Upper lobe of left lung (tissue), 6 donors: ENCODE data around the gene SMARCA1. TPM values are rescaled to one million over a fixed set of nuclear protein-coding genes. Genes with fewer than 3 reads are reported as not detected.

Experiments used
- ATAC-seq, 2 donors: fragments of 200-7000 bp; cut with Tn5 transposase; one replicate each; pipeline ENCODE4 v1.9.1; 2022; ENCODE audit warnings: mild to moderate bottlenecking in 2 of 2, moderate library complexity in 2 of 2; ENCODE audit not compliant: low FRiP score in 2 of 2
- DNase-seq, 2 donors: peaks; one replicate each; pipeline ENCODE4 v3.0.0-alpha.2; 2019 to 2020
- H3K27ac ChIP-seq, 4 donors: fragments of 200-600 bp; sonication (generic); one replicate each; pipeline ENCODE4 v1.5.1; 2016 to 2019
- H3K27me3 ChIP-seq, 4 donors: fragments of 200-600 bp; sonication (generic); one replicate each; pipeline ENCODE4 v1.5.1; 2017 to 2019
- H3K36me3 ChIP-seq, 4 donors: fragments of 200-600 bp; sonication (generic); one replicate each; pipeline ENCODE4 v1.5.1; 2016 to 2019
- H3K4me1 ChIP-seq, 4 donors: fragments of 200-600 bp; sonication (generic); one replicate each; pipeline ENCODE4 v1.5.1; 2018 to 2019
- H3K4me3 ChIP-seq, 4 donors: fragments of 200-600 bp; sonication (generic); one replicate each; pipeline ENCODE4 v1.5.1; 2017 to 2019; ENCODE audit warnings: mild to moderate bottlenecking in 2 of 4, moderate library complexity in 1 of 4
- H3K9me3 ChIP-seq, 4 donors: fragments of 200-600 bp; sonication (generic); one replicate each; pipeline ENCODE4 v1.5.1; 2018 to 2019
- CTCF ChIP-seq, 6 experiments: fragments of 450-650 bp in 4 of 6; fragments of 200-600 bp in 2 of 6; sonication (generic) in 2 of 6; IDR thresholded peaks; one replicate each; pipeline ENCODE4 v1.5.1; 2016 to 2019; ENCODE audit warnings: antibody characterized with exemption in 6 of 6
- EP300 ChIP-seq, 4 donors: sonication (generic); formaldehyde crosslinking; IDR thresholded peaks; one replicate each; pipeline ENCODE4 v1.5.1; 2017; ENCODE audit warnings: antibody characterized with exemption in 4 of 4, control low read depth in 2 of 4
- POLR2A ChIP-seq, 4 donors: fragments of 450-650 bp; IDR thresholded peaks; one replicate each; pipeline ENCODE4 v1.5.1; 2016 to 2017; ENCODE audit warnings: antibody characterized with exemption in 4 of 4, mild to moderate bottlenecking in 2 of 4
- POLR2AphosphoS5 ChIP-seq, 2 donors: sonication (generic); formaldehyde crosslinking; IDR thresholded peaks; one replicate each; pipeline ENCODE4 v1.5.1; 2017; ENCODE audit warnings: antibody characterized with exemption in 2 of 2
- WGBS, 2 donors: methylation state at CpG; one replicate each; pipeline ENCODE4 v1.1.5; 2017 to 2018; 5-methylcytosine and 5-hydroxymethylcytosine counted together
- total RNA-seq, 6 donors: library from RNA; depleted of rRNA in 4 of 6; stranded (reverse); fragments of >200 nt in 4 of 6; gene quantifications; one replicate each; pipeline versions ENCODE4 v1.1.0 to v1.2.1, GENCODE V29; 2016 to 2021
- donor health status: DM: no; HTN: no; CAD: no; lungs with moderate emphysema.
- donor health status: DM: no; HTN: yes; CAD: no; lungs with severe emphysema.

SMARCA1 gene
- total RNA-seq, 6 donors from 2014 or later, result 18.3 to 44.7 (median 29.5) TPM

DNA sequence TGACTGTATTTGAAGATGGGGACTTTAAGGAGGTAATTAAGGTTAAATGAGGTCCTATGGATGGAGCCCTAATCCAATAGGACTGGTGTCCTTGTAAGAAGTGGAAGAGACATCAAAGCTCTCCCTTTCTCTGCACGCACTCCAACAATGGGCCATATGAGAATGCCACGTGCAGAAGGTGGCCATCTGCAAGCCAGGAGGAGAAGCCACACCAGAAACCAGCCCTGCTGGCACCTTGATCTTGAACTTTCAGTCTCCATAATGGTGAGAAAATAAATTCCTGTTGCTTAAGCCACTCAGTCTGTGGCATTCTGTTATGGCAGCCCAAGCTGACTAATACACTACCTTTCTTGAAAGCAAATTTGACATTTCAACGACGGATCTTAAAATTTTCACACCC, 73.2 kb downstream of the SMARCA1 start:
- 71 to 97% methylated on average over 2 to 4 of the region's 4 CpGs for WGBS, 2 donors
- Histone ChIP-seq H3K36me3 (no peaks in the 10 kb centered on the region), H3K27me3 (no peaks in the 10 kb centered on the region), H3K27ac (no peak overlapping the region), H3K9me3 (no peaks in the 10 kb centered on the region), H3K4me1 (no peaks in the 10 kb centered on the region), H3K4me3 (no peak overlapping the region)
- no peak for ATAC-seq
- TF ChIP-seq POLR2AphosphoS5 (IDR thresholded peaks at IDR 0.05) (no peak), CTCF (IDR thresholded peaks at IDR 0.05) (no peak), POLR2A (IDR thresholded peaks at IDR 0.05) (no peak), EP300 (IDR thresholded peaks at IDR 0.05) (no peak)
- DNase-seq, result no peak

DNA sequence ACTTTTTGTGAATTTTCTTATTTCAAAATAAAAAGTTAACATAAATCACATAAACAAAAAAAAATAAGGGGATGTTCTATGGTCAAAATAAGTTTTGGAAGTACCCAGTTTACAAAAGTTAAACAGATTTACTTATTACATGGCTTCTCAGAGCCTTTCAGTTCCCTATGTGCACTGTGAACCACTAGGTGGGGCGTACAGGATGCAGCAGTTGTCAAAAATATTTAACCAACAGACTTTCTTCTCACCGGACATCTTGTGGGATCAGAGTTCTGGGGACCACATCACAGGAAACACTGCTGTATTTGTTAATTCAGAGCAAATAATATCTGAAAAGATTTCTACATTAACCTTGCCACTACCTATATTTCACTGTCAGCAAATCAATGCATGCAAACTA, 74.1 kb downstream of the SMARCA1 start:
- Histone ChIP-seq H3K4me1 (no peaks in the 10 kb centered on the region), H3K4me3 (no peak overlapping the region), H3K9me3 (no peaks in the 10 kb centered on the region), H3K36me3 (no peaks in the 10 kb centered on the region), H3K27ac (no peak overlapping the region), H3K27me3 (no peaks in the 10 kb centered on the region)
- WGBS, 2 donors, result 59 to 69% methylated on average over 2 of the region's 2 CpGs
- no peak for ATAC-seq
- DNase-seq, result no peak
- TF ChIP-seq EP300 (IDR thresholded peaks at IDR 0.05) (no peak), POLR2A (IDR thresholded peaks at IDR 0.05) (no peak), CTCF (IDR thresholded peaks at IDR 0.05) (no peak), POLR2AphosphoS5 (IDR thresholded peaks at IDR 0.05) (no peak)

- ATAC-seq (no peak), DNase-seq (no peak)
- Histone ChIP-seq H3K9me3 (no peaks in the 10 kb centered on the region), H3K36me3 (no peaks in the 10 kb centered on the region), H3K27ac (no peak overlapping the region), H3K4me1 (no peaks in the 10 kb centered on the region), H3K4me3 (no peak overlapping the region), H3K27me3 (no peaks in the 10 kb centered on the region)
- no peak for TF ChIP-seq POLR2A (IDR thresholded peaks at IDR 0.05)
- TF ChIP-seq POLR2AphosphoS5 (IDR thresholded peaks at IDR 0.05), result no peak
- TF ChIP-seq EP300 (IDR thresholded peaks at IDR 0.05), result no peak
- TF ChIP-seq CTCF (IDR thresholded peaks at IDR 0.05), result no peak
These were observed 77.9 kb downstream of the SMARCA1 start for GRCh38 chrX:129445436-129445835.

DNA sequence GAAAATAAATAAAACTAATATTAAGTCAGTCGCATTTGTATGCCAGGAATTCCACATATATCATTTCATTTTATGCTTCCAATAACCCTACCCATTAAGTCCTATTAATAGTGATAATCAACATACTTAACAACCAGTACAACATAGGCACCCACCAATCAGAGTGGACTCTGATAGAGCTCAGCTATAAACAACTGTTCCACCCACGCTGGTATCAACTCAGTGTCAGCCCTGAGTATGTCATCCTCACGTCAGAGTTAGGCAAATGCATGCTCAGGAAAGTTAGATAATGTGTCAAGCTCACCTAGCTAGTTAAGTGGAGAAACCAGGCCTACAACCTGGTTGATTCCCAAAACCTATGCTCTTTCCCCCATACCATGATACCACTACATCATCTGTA, 89.3 kb downstream of the SMARCA1 start:
- H3K36me3 ChIP-seq, result peaks cover 0 to 3% (median 0%) of the 10 kb centered on the region in 4 donors
- no peaks in the 10 kb centered on the region for H3K4me1 ChIP-seq
- WGBS, 2 donors, result 70 to 95% methylated on average over 2 to 3 of the region's 3 CpGs
- ATAC-seq (no peak), DNase-seq (no peak)
- no peak overlapping the region for H3K27ac ChIP-seq
- H3K27me3 ChIP-seq, result no peaks in the 10 kb centered on the region
- H3K9me3 ChIP-seq, result no peaks in the 10 kb centered on the region
- TF ChIP-seq POLR2A (IDR thresholded peaks at IDR 0.05), result no peak
- TF ChIP-seq POLR2AphosphoS5 (IDR thresholded peaks at IDR 0.05), result no peak
- no peak for TF ChIP-seq EP300 (IDR thresholded peaks at IDR 0.05)
- no peak for TF ChIP-seq CTCF (IDR thresholded peaks at IDR 0.05)
- H3K4me3 ChIP-seq, result no peak overlapping the region

DNA sequence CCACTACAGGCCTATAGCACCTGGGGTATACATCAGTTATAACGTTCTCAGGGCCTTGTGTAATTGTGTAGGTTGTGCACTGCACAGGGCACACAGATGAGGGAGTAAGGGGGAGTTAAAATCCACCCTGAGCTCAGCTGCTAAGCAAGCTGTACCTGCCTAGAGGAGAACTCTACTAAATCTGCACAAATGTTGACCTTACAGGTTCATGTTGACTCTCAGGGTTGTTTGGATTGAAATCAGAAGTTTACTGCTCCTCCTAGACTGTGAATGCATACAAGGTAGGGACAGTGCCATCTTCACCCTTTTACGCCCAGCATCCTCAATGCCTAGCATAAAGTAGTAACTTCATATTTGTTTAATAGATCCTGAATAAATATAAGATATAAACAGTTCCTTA, 89.8 kb downstream of the SMARCA1 start:
- Histone ChIP-seq H3K9me3 (no peaks in the 10 kb centered on the region), H3K36me3 (peaks cover 0 to 3% (median 0%) of the 10 kb centered on the region in 4 donors), H3K4me1 (no peaks in the 10 kb centered on the region), H3K27ac (no peak overlapping the region), H3K27me3 (no peaks in the 10 kb centered on the region), H3K4me3 (no peak overlapping the region)
- ATAC-seq, result no peak
- no peak for TF ChIP-seq EP300 (IDR thresholded peaks at IDR 0.05)
- TF ChIP-seq POLR2AphosphoS5 (IDR thresholded peaks at IDR 0.05), result no peak
- no peak for TF ChIP-seq POLR2A (IDR thresholded peaks at IDR 0.05)
- TF ChIP-seq CTCF (IDR thresholded peaks at IDR 0.05), result no peak
- no peak for DNase-seq
- WGBS, 2 donors, result 64 to 83% methylated on average over 2 of the region's 2 CpGs
